Measurements from ENCODE around the gene CXCL1. TPM values are rescaled to one million over a fixed set of nuclear protein-coding genes. Genes with fewer than 3 reads are reported as not detected.
"Not testable (repeated sequence)": the region's sequence is repeated elsewhere in the genome, so short reads cannot be mapped to it uniquely, and the experiment has no call there.

The CXCL1 gene
- total and polyA plus RNA-seq, 2 donors: 0.42 to 1.5 TPM

DNA sequence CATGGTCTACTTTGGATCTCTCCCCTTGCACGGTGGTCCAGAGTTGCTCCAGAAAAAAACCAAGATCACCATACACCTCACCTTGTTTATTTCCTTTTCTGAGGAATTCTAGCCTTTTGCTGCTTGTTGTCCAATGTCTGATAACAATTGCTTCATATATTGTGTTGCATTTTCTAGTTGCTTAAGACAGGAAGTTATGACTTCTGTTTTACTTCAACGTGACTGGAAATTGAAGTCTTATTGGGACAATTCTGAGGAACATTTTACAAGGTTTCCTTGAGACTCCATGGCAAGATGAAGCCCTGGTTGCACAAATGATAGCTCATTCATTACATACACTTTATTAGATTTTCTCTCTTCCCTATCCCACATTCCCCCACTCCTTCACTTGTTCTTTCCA is 5.2 kb downstream of the CXCL1 start:
- DNase-seq (ENCODE audit: extremely low spot score): no peak
- H3K36me3 ChIP-seq (ENCODE audit: insufficient read depth): no peaks in the 10 kb centered on the region
- 82% methylated on average over 2 of the region's 2 CpGs for WGBS
- no peaks in the 10 kb centered on the region for H3K4me1 ChIP-seq (ENCODE audit: insufficient read depth)
- no peak overlapping the region for H3K27ac ChIP-seq (ENCODE audit: low read depth)
- no peak overlapping the region for H3K4me3 ChIP-seq (ENCODE audit: low read depth, low read length)

- H3K27ac ChIP-seq (ENCODE audit: low read depth): no peak overlapping the region
- H3K36me3 ChIP-seq (ENCODE audit: insufficient read depth): no peaks in the 10 kb centered on the region
- H3K4me1 ChIP-seq (ENCODE audit: insufficient read depth): no peaks in the 10 kb centered on the region
- 94% methylated on average over 1 of the region's 1 CpG for whole genome bisulfite sequencing
- no peak overlapping the region for H3K4me3 ChIP-seq (ENCODE audit: low read depth, low read length)
- DNase-seq (ENCODE audit: extremely low spot score): no peak
Observed at GRCh38 chr4:73875401-73875800, 6.2 kb downstream of the CXCL1 start.

GRCh38 chr4:73883306-73883705 is 14.1 kb downstream of the CXCL1 start:
- no peaks in the 10 kb centered on the region for H3K36me3 ChIP-seq (ENCODE audit: insufficient read depth)
- H3K27ac ChIP-seq (ENCODE audit: low read depth): no peak overlapping the region
- H3K4me1 ChIP-seq (ENCODE audit: insufficient read depth): no peaks in the 10 kb centered on the region
- no peak for DNase-seq (ENCODE audit: extremely low spot score)
- no peak overlapping the region for H3K4me3 ChIP-seq (ENCODE audit: low read depth, low read length)
- WGBS: 73% methylated on average over 1 of the region's 1 CpG

DNA sequence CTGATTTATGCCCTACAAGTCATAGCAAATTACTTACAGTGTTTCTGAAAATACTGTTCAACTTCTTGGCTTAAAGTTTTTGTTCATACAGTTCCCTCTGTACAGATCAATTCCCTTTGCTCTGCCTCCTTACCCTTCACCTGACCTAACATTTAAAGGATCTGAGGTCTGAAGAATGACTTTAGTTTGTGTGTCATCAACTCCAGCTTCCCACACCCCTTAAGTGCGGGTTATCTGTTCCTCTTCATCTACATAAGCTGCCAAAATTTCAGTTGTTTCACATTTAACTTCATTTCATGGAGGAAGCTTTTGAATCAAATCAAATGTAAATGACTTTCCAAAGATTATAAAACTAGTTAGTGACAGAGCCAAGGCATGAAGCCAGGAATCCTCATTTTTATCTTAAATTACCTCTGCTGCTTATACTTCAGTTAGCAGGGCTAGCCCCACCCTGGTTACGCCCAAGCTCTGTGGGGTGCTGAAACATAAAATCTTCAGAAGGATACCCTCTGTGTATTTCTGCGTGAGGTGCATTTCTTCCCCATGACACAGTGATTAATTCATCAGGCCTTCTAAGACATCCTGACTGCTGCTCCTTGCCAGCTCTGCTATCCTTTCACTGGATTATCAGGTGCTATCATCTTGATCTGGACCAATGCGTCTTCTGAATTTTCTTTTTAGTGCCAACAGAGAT is 16.5 kb downstream of the CXCL1 start:
- 64% methylated on average over 4 of the region's 4 CpGs for WGBS
- H3K4me3 ChIP-seq (ENCODE audit: low read depth, low read length): no peak overlapping the region
- no peak for DNase-seq (ENCODE audit: extremely low spot score)

DNA sequence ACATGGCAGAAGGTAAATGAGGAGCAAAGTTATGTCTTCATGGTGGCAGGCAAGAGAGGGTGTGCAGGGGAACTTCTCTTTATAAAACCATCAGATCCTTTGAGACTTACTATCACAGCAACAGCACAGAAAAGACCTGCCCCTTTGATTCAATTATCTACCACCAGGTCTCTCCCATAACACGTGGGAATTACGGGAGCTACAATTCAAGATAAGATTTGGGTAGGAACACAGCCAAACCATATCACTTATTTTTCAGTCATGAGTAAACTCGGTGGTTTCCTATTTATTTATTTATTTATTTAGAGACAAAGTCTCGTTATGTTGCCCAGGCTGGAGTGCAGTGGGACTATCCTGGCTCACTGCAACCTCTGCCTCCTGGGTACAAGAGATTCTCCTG is 22.1 kb downstream of the CXCL1 start:
- Histone ChIP-seq H3K4me3 (ENCODE audit: low read depth, low read length) (no peak overlapping the region), H3K36me3 (ENCODE audit: insufficient read depth) (no peaks in the 10 kb centered on the region), H3K4me1 (ENCODE audit: insufficient read depth) (no peaks in the 10 kb centered on the region), H3K27ac (ENCODE audit: low read depth) (no peak overlapping the region)
- no peak for DNase-seq (ENCODE audit: extremely low spot score)
- WGBS: 61% methylated on average over 4 of the region's 4 CpGs

More for the DNA sequence above, 16.5 kb downstream of the CXCL1 start:
- Histone ChIP-seq H3K4me1 (ENCODE audit: insufficient read depth) (no peaks in the 10 kb centered on the region), H3K36me3 (ENCODE audit: insufficient read depth) (no peaks in the 10 kb centered on the region), H3K27ac (ENCODE audit: low read depth) (no peak overlapping the region)

GRCh38 chr4:73891739-73892405 is 22.7 kb downstream of the CXCL1 start:
- Histone ChIP-seq H3K27ac (ENCODE audit: low read depth) (no peak overlapping the region), H3K36me3 (ENCODE audit: insufficient read depth) (no peaks in the 10 kb centered on the region), H3K4me1 (ENCODE audit: insufficient read depth) (no peaks in the 10 kb centered on the region), H3K4me3 (ENCODE audit: low read depth, low read length) (no peak overlapping the region)
- 98% methylated on average over 1 of the region's 1 CpG for WGBS
- DNase-seq (ENCODE audit: extremely low spot score): no peak

DNA sequence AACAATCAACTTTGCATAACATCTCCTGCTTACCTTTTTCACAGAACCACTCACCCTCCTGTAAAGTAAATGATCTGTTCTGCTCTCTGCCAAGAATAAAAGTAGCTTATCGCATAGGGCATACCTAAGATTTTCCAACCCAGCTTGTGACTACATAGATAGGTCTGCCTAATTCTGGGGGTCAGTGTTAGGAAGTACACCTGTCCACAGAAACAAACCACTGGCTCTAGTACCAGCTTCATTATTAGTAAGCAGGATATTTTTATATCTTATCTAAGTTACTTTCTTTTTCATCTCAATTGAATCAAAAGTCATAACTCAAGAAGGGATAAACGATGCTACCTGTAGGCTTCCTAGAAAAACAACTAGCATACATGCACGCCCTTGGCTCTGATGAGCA is 23.8 kb downstream of the CXCL1 start:
- no peak for DNase-seq (ENCODE audit: extremely low spot score)
- H3K4me3 ChIP-seq (ENCODE audit: low read depth, low read length): no peak overlapping the region
- H3K4me1 ChIP-seq (ENCODE audit: insufficient read depth): no peaks in the 10 kb centered on the region
- H3K27ac ChIP-seq (ENCODE audit: low read depth): no peak overlapping the region
- H3K36me3 ChIP-seq (ENCODE audit: insufficient read depth): no peaks in the 10 kb centered on the region
- WGBS: 77% methylated on average over 3 of the region's 3 CpGs

- Histone ChIP-seq H3K27ac (ENCODE audit: low read depth) (no peak overlapping the region), H3K4me3 (ENCODE audit: low read depth, low read length) (no peak overlapping the region), H3K36me3 (ENCODE audit: insufficient read depth) (no peaks in the 10 kb centered on the region), H3K4me1 (ENCODE audit: insufficient read depth) (no peaks in the 10 kb centered on the region)
- DNase-seq (ENCODE audit: extremely low spot score): no peak
- 43% methylated on average over 2 of the region's 2 CpGs for WGBS
Observed at GRCh38 chr4:73894001-73894400, 24.8 kb downstream of the CXCL1 start.

DNA sequence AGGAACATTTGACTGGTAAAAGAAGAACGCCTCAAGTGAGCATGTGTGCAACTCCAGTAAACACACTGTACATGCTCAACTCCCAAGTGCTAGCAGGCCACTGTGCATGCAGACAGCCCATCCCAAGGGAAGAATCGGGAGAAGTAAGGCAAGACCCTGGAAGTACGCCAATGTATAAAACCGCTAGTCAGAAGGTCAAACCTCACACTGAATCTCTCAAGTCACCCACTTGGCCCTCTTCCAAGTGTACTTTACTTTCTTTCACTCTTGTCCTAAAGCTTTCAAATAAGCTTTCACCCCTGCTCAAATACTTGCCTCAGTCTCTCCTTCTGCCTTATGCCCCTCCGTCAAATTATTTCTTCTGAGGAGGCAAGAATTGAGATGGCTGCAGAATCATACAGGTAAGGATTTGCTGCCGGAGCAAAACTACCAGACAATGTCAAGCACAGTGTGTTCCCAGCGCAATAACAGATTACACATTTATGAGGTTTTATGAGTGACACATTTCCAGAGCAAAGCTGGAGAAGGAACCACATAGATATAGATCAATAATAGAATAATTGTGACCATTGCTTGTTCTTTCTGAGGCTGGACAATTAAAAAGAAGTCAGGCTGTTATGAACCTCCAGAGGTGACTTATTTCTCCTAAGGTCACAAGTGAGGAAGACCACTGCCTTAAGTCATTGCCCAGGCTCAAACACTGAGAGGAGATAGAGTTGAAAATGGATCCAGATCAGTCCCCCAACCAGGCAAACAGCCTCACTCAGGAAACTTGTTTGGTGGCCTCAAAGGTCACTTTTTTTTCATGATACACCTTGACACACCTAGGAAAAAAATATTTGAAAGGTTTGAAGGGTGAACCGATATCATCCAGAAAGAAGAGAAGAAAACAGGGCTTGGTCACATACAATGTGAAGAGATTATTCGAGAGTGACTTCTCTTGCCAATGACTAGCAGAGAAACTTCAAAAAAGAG is 26.3 kb downstream of the CXCL1 start:
- no peaks in the 10 kb centered on the region for H3K4me1 ChIP-seq (ENCODE audit: insufficient read depth)
- H3K36me3 ChIP-seq (ENCODE audit: insufficient read depth): no peaks in the 10 kb centered on the region
- no peak overlapping the region for H3K4me3 ChIP-seq (ENCODE audit: low read depth, low read length)
- DNase-seq (ENCODE audit: extremely low spot score): no peak
- H3K27ac ChIP-seq (ENCODE audit: low read depth): no peak overlapping the region
- WGBS: 72% methylated on average over 9 of the region's 9 CpGs

DNA sequence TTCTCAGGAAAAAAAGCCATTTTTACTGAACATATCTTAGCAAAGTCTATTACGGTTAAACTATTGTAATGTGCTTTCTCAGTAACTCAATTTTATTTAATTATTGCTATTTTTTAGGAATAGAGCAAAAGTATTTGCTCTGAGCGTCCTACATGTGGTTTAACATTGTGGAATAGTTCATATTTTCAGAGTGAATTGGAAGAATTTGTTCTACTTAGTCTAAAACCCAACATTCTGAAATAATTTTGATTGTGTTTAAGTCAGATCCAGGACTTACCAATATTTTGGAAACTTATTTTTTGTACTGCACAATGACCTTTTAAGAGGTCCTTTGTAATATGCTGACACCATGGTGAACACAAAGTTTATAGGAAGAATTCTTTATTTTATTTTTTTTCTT is 27.2 kb downstream of the CXCL1 start:
- Histone ChIP-seq H3K27ac (ENCODE audit: low read depth) (no peak overlapping the region), H3K36me3 (ENCODE audit: insufficient read depth) (no peaks in the 10 kb centered on the region), H3K4me3 (ENCODE audit: low read depth, low read length) (no peak overlapping the region), H3K4me1 (ENCODE audit: insufficient read depth) (no peaks in the 10 kb centered on the region)
- 95% methylated on average over 2 of the region's 2 CpGs for WGBS
- DNase-seq (ENCODE audit: extremely low spot score): no peak

- no peak for DNase-seq (ENCODE audit: extremely low spot score)
- Histone ChIP-seq H3K4me3 (ENCODE audit: low read depth, low read length) (no peak overlapping the region), H3K36me3 (ENCODE audit: insufficient read depth) (no peaks in the 10 kb centered on the region), H3K27ac (ENCODE audit: low read depth) (no peak overlapping the region), H3K4me1 (ENCODE audit: insufficient read depth) (no peaks in the 10 kb centered on the region)
- WGBS: 61% methylated on average over 4 of the region's 4 CpGs
Observed at GRCh38 chr4:73897380-73898136, 28.4 kb downstream of the CXCL1 start.

DNA sequence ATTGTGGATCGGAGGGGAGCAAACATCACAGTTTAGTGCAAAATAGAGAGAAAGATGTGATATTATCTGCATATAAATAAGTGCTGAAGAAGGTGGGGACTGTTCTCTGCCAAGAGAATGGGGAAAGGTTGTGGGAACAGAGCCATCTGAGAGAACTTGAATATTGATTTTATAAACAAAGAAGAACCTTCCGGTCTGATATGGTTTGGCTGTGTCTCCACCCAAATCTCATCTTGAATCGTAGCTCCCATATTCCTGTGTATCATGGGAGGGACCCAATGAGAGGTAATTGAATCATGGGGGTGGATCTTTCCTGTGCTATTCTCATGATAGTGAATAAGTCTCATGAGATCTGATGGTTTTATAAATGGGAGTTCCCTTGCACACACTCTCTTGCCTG is 30.1 kb downstream of the CXCL1 start:
- H3K27ac ChIP-seq (ENCODE audit: low read depth); H3K4me3 ChIP-seq (ENCODE audit: low read depth, low read length); H3K4me1 ChIP-seq (ENCODE audit: insufficient read depth); DNase-seq (ENCODE audit: extremely low spot score); H3K36me3 ChIP-seq (ENCODE audit: insufficient read depth): not testable (repeated sequence)
- 67% methylated on average over 3 of the region's 3 CpGs for WGBS

GRCh38 chr4:73901031-73901430 is 31.8 kb downstream of the CXCL1 start:
- no peak overlapping the region for H3K27ac ChIP-seq (ENCODE audit: low read depth)
- H3K36me3 ChIP-seq (ENCODE audit: insufficient read depth): no peaks in the 10 kb centered on the region
- 86% methylated on average over 5 of the region's 5 CpGs for WGBS
- DNase-seq (ENCODE audit: extremely low spot score): no peak
- H3K4me1 ChIP-seq (ENCODE audit: insufficient read depth): no peaks in the 10 kb centered on the region
- H3K4me3 ChIP-seq (ENCODE audit: low read depth, low read length): no peak overlapping the region
